GM13977 (cell line): Measurements from ENCODE around the gene IRF3.

Source experiments
- DNase-seq: peaks from one replicate; pipeline ENCODE4 v3.0.0; 2012; ENCODE audit warnings: low spot score
- in situ Hi-C: fragments of 300-500 bp; cut with MboI; formaldehyde crosslinking; loops from one replicate; pipeline ENCODE4 v1.12.0; 2022; ENCODE audit warnings: low sequenced_read_pairs, low pct_unique_long_range_greater_than_20kb, mixed read lengths, inconsistent platforms; ENCODE audit not compliant: unreplicated experiment
- TF ChIP-seq, protein P1 (sequence below): IDR thresholded peaks from 2 replicates; pipeline ENCODE4 v1.5.1; 2012; ENCODE audit warnings: mild to moderate bottlenecking, control low read depth; ENCODE audit not compliant: insufficient read depth; ENCODE audit errors: extremely low read depth, missing control alignments

IRF3 gene

DNA sequence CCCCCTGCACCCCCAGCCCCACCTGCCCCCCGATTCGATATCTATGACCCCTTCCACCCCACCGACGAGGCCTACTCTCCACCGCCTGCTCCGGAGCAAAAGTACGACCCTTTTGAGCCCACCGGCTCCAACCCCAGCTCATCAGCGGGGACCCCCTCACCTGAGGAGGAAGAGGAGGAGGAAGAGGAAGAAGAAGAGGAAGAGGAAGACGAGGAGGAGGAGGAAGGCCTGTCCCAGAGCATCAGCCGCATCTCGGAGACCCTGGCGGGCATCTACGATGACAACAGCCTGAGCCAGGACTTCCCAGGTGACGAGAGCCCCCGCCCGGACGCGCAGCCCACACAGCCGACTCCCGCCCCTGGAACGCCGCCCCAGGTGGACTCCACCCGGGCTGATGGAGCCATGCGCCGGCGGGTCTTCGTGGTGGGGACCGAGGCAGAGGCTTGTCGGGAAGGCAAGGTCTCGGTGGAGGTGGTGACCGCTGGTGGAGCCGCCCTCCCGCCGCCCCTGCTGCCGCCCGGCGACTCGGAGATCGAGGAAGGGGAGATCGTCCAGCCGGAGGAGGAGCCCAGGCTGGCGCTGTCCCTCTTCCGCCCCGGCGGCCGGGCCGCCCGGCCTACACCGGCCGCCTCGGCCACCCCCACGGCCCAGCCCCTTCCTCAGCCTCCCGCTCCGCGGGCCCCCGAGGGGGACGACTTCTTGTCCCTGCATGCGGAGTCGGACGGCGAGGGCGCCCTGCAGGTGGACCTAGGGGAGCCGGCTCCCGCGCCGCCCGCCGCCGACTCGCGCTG, 14.4 kb downstream of the IRF3 start:
- in situ Hi-C loops: no loop called here
- peak; percentile 19 for DNase-seq
- TF ChIP-seq, protein P1, sequence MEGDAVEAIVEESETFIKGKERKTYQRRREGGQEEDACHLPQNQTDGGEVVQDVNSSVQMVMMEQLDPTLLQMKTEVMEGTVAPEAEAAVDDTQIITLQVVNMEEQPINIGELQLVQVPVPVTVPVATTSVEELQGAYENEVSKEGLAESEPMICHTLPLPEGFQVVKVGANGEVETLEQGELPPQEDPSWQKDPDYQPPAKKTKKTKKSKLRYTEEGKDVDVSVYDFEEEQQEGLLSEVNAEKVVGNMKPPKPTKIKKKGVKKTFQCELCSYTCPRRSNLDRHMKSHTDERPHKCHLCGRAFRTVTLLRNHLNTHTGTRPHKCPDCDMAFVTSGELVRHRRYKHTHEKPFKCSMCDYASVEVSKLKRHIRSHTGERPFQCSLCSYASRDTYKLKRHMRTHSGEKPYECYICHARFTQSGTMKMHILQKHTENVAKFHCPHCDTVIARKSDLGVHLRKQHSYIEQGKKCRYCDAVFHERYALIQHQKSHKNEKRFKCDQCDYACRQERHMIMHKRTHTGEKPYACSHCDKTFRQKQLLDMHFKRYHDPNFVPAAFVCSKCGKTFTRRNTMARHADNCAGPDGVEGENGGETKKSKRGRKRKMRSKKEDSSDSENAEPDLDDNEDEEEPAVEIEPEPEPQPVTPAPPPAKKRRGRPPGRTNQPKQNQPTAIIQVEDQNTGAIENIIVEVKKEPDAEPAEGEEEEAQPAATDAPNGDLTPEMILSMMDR: no peak

DNA sequence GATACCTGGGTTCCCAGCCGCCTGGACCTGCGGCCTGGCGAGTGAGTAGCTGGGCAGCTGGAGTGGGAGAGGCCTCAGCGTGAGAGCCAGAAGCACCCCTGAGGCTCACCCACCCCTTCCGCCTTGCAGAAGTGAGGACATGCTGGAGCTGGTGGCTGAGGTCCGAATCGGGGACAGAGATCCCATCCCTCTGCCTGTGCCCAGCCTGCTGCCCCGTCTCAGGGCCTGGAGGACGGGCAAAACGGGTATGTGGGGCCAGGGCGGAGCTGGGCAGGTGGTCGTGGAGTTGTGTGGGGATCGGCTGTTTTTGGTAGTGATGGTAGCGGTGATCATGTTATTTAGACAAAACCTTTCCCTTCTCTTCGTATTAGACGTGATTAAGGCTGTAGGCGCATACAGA, 19.1 kb downstream of the IRF3 start:
- in situ Hi-C loops: no loop called here
- no peak for DNase-seq
- TF ChIP-seq, protein P1: no peak

DNA sequence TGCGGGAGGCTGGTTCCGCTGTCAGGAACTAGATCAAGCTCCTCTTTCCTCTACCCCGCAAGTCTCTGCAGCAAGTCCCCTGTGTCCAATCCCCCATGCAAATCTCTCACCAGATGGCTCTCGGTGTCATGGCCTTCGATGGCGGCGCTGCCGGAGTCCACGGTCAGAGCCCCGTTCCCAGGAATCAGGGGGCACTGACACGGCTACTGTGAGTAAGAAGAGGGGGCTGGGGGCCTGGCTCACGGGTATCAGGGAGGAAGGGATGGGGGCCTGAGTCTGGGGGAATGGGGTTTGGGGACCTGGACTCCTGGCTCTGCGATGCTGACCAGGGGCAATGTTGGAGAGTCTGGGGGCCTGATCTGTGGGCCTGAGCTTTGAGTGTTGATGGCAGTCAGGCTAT, 19.7 kb downstream of the IRF3 start:
- no peak for DNase-seq
- in situ Hi-C loops: no loop called here
- TF ChIP-seq, protein P1: no peak

DNA sequence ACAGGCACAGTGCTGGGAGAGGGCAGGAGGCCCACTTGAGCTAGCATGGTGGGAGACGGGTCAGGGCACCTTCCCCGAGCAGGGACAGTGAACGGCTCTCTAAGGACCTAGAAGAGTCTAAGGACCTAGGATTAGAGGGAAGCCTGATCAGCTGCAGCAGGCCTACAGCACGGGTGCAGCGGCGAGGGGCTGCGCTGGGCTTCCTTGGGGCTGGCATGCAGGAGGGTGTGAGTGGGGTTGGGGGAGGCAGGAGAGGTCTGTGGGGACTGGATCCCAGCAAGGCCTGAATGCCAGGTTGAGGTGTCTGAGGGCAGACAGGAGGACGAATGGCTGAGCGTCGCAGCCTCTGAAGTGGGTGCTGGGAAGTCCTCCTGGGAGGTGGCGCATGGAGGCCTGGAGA, 20.1 kb downstream of the IRF3 start:
- in situ Hi-C loops: no loop called here
- TF ChIP-seq, protein P1: no peak
- DNase-seq: no peak

DNA sequence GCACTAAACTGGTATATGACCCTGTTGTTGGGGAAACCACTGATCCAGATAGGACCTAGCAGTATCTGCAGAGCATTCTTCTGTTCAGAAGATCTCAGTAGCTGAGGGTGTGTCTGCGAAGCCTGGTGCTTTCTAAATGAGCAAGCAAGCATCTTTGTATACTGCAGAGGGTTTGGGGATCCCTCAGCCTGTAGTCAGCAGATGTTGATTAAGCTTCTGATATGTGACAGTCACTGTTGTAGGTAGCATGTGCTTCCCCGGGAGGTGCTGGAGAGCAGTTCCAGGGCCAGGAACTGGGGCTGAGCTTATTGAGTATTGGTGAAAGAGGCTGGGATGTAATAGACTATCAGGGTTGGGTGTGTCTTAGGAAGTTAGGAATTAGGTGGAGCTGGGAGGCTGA, 22.2 kb downstream of the IRF3 start:
- in situ Hi-C loops: no loop called here
- DNase-seq: no peak
- TF ChIP-seq, protein P1: no peak

DNA sequence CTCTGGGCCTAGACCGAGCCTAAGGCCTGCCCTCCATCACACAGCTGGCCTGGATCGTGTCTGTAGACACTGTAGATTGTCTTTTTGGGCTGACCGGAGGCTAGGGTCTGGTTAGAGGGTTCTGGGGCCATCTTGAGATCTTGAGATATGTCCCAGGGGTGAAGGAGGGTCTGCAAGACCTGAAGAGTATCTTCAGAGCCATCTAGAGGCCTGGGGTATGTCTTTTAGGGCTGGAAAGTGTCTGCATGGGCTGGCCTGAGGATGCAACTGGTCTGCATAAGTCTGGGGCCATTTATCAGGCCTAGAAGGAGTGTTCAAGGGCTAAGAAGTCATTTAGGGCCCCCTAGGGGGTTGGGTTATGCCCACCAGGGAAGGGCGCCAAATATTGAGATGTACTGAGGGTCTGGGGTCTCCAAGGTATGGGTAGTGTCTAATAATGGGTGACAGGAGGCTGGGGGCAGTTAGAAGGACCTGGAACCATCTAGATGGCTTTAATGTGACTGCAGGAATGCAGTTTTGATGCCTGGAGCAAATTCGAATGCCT, 23.1 kb downstream of the IRF3 start:
- TF ChIP-seq, protein P1: no peak
- no peak for DNase-seq
- in situ Hi-C loops: no loop called here
